ENCODE results near the gene BCAT1.
A peak's percentile ranks its signal among the peaks of the same experiment; 100 is the strongest.

BCAT1 gene

GRCh38 chr12:24803430-24804245 is 145.3 kb downstream of the BCAT1 start:
- DNase-seq = no peak

- no peak for DNase-seq
These were observed 150.6 kb downstream of the BCAT1 start for GRCh38 chr12:24798335-24798734.

- DNase-seq = no peak
These were observed 151.0 kb downstream of the BCAT1 start for GRCh38 chr12:24797901-24798300.

GRCh38 chr12:24796876-24797275 is 152.0 kb downstream of the BCAT1 start:
- no peak for DNase-seq

- peak; percentile 7 for DNase-seq
These were observed 153.1 kb downstream of the BCAT1 start for GRCh38 chr12:24795699-24796347.

- DNase-seq = no peak
These were observed 157.3 kb downstream of the BCAT1 start for GRCh38 chr12:24791622-24792021.

- DNase-seq = no peak
These were observed 160.0 kb downstream of the BCAT1 start for GRCh38 chr12:24788886-24789285.

- DNase-seq = no peak
These were observed 168.1 kb downstream of the BCAT1 start for GRCh38 chr12:24780697-24781368.

- no peak for DNase-seq
These were observed 170.2 kb downstream of the BCAT1 start for GRCh38 chr12:24778486-24779304.

- DNase-seq = no peak
These were observed 171.5 kb downstream of the BCAT1 start for GRCh38 chr12:24777359-24777758.

- no peak for DNase-seq
These were observed 172.0 kb downstream of the BCAT1 start for GRCh38 chr12:24776861-24777260.

- DNase-seq = no peak
These were observed 173.8 kb downstream of the BCAT1 start for GRCh38 chr12:24775073-24775472.

GRCh38 chr12:24773996-24774395 is 174.9 kb downstream of the BCAT1 start:
- DNase-seq = no peak

- DNase-seq = no peak
These were observed 176.1 kb downstream of the BCAT1 start for GRCh38 chr12:24772813-24773212.

GRCh38 chr12:24770821-24771220 is 178.1 kb downstream of the BCAT1 start:
- no peak for DNase-seq

GRCh38 chr12:24770334-24770733 is 178.6 kb downstream of the BCAT1 start:
- no peak for DNase-seq

GRCh38 chr12:24769682-24770081 is 179.2 kb downstream of the BCAT1 start:
- DNase-seq = no peak

GRCh38 chr12:24768415-24768814 is 180.5 kb downstream of the BCAT1 start:
- no peak for DNase-seq

- DNase-seq = no peak
These were observed 181.9 kb downstream of the BCAT1 start for GRCh38 chr12:24767016-24767415.

GRCh38 chr12:24764712-24765111 is 184.2 kb downstream of the BCAT1 start:
- no peak for DNase-seq

- DNase-seq = no peak
These were observed 188.1 kb downstream of the BCAT1 start for GRCh38 chr12:24760606-24761378.

GRCh38 chr12:24760162-24760561 is 188.7 kb downstream of the BCAT1 start:
- DNase-seq = no peak
